PC-9 (cell line): ENCODE data around the gene EMSY. TPM values are rescaled to one million over a fixed set of nuclear protein-coding genes. Genes with fewer than 3 reads are reported as not detected.

ENCODE experiments used
- BruUV-seq: library from RNA; stranded (reverse); fragments of 400-500 nt; replicated peaks from 2 replicates; lab custom pipeline; 2021; lab: Mats Ljungman, UMichigan
- CTCF ChIA-PET: fragments of 300-600 bp; sonication (Branson Sonifier 250); formaldehyde crosslinking; loops from one replicate; lab custom pipeline; 2022; ENCODE audit warnings: antibody characterized with exemption; lab: Charles Lee
- POLR2A ChIA-PET: fragments of 300-600 bp; sonication (Branson Sonifier 250); formaldehyde crosslinking; loops from one replicate; lab custom pipeline; 2022; ENCODE audit warnings: antibody characterized with exemption; ENCODE audit not compliant: unreplicated experiment; lab: Charles Lee
- DNase-seq, 2 experiments: peaks; one replicate each; pipeline versions ENCODE4 v3.0.0 to v3.0.0-alpha.2; 2015 to 2022; ENCODE audit warnings: mixed read lengths in 1 of 2
- H2AFZ ChIP-seq: fragments of 200-600 bp; sonication (generic); 2 replicates; pipeline ENCODE4 v1.8.1; 2017; ENCODE audit warnings: antibody characterized with exemption
- H3F3A ChIP-seq: fragments of 200-600 bp; sonication (generic); 2 replicates; pipeline ENCODE4 v1.8.1; 2017; ENCODE audit warnings: antibody characterized with exemption, mild to moderate bottlenecking, low read depth; ENCODE audit not compliant: insufficient read depth
- H3K27ac ChIP-seq: fragments of 200-600 bp; sonication (generic); 2 replicates; pipeline ENCODE4 v1.6.1; 2016; ENCODE audit warnings: mixed run types
- H3K27me3 ChIP-seq: fragments of 200-600 bp; sonication (generic); 2 replicates; pipeline ENCODE4 v1.6.1; 2016; ENCODE audit warnings: low read depth, mixed run types; ENCODE audit not compliant: insufficient read depth
- H3K36me3 ChIP-seq: fragments of 200-600 bp; sonication (generic); 2 replicates; pipeline ENCODE4 v1.6.1; 2016; ENCODE audit warnings: low read depth, mixed run types
- H3K4me1 ChIP-seq: fragments of 200-600 bp; sonication (generic); replicated peaks from 2 replicates; pipeline ENCODE4 v1.6.1; 2016; ENCODE audit warnings: mixed run types; ENCODE audit not compliant: insufficient read depth
- H3K4me2 ChIP-seq: fragments of 200-600 bp; sonication (generic); 2 replicates; pipeline ENCODE4 v1.6.1; 2017; ENCODE audit warnings: mixed run types
- H3K4me3 ChIP-seq: fragments of 200-600 bp; sonication (generic); 2 replicates; pipeline ENCODE4 v1.6.1; 2016; ENCODE audit warnings: mixed run types
- H3K79me2 ChIP-seq: fragments of 200-600 bp; sonication (generic); 2 replicates; pipeline ENCODE4 v1.6.1; 2017; ENCODE audit warnings: low read depth, mixed run types
- H3K9me2 ChIP-seq: fragments of 200-600 bp; sonication (generic); 2 replicates; pipeline ENCODE4 v1.8.1; 2017; ENCODE audit warnings: mild to moderate bottlenecking; ENCODE audit not compliant: insufficient read depth
- H3K9me3 ChIP-seq: fragments of 200-600 bp; sonication (generic); 2 replicates; pipeline ENCODE4 v1.8.1; 2016; ENCODE audit warnings: low read depth; ENCODE audit not compliant: insufficient read depth
- H4K20me1 ChIP-seq: fragments of 200-600 bp; sonication (generic); 2 replicates; pipeline ENCODE4 v1.8.1; 2017; ENCODE audit not compliant: insufficient read depth
- EZH2 ChIP-seq: fragments of 200-600 bp; sonication (generic); IDR thresholded peaks from 2 replicates; pipeline ENCODE4 v1.8.0; 2017; ENCODE audit warnings: antibody characterized with exemption, low read depth
- intact Hi-C: fragments of 100-400 bp; cut with micrococcal nuclease; formaldehyde crosslinking; loops from one replicate; pipeline ENCODE4 v1.10.0; 2022; ENCODE audit not compliant: unreplicated experiment
- total RNA-seq: library from RNA; stranded (reverse); gene quantifications from 2 replicates; pipeline ENCODE4 v1.2.3, GENCODE V29; 2021
- TF ChIP-seq, protein P1 (sequence below): fragments of 200-600 bp; sonication (generic); conservative IDR thresholded peaks from 2 replicates; pipeline ENCODE4 v1.6.1; 2017; ENCODE audit warnings: mixed run types, antibody characterized with exemption, mild to moderate bottlenecking, moderate library complexity

The EMSY gene
- total RNA-seq, 1 experiment from 2014 or later: 37.4 TPM

DNA sequence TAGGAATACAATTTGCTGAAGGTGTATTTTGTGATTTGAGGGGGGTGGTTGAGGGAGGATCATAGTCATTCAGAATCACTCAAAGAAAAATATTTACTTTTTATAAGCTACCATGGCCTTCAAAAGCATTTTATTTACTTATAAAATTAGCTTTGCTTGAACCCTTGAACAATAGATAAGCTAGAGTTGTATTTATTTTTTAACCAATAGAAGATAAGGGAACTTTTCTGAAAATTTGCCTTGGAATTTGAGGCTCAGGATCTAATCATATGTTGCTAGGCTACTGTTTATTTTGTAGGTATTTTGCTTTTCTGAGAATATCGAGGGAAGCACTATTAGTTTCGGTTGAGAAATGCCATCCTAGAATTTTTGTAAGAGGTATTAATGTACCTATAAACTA, 82.1 kb downstream of the EMSY start:
- intact Hi-C loops: no loop called here
- ChIA-PET POLR2A (no interaction called here), CTCF (no interaction called here)
- H3K4me3 ChIP-seq: no peak overlapping the region
- no peak overlapping the region for H3K27ac ChIP-seq
- H3K9me3 ChIP-seq: no peaks in the 10 kb centered on the region
- H3F3A ChIP-seq: 0 out of 2 replicates have a peak, but pooled peaks cover 3% of the 10 kb centered on the region
- DNase-seq: no peak
- H3K9me2 ChIP-seq: 0 out of 2 replicates have a peak, but pooled peaks cover 3% of the 10 kb centered on the region
- no peak overlapping the region for H3K4me2 ChIP-seq
- no peak for TF ChIP-seq EZH2
- TF ChIP-seq, protein P1, sequence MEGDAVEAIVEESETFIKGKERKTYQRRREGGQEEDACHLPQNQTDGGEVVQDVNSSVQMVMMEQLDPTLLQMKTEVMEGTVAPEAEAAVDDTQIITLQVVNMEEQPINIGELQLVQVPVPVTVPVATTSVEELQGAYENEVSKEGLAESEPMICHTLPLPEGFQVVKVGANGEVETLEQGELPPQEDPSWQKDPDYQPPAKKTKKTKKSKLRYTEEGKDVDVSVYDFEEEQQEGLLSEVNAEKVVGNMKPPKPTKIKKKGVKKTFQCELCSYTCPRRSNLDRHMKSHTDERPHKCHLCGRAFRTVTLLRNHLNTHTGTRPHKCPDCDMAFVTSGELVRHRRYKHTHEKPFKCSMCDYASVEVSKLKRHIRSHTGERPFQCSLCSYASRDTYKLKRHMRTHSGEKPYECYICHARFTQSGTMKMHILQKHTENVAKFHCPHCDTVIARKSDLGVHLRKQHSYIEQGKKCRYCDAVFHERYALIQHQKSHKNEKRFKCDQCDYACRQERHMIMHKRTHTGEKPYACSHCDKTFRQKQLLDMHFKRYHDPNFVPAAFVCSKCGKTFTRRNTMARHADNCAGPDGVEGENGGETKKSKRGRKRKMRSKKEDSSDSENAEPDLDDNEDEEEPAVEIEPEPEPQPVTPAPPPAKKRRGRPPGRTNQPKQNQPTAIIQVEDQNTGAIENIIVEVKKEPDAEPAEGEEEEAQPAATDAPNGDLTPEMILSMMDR: no peak
- H3K27me3 ChIP-seq: no peaks in the 10 kb centered on the region
- no peaks in the 10 kb centered on the region for H4K20me1 ChIP-seq
- no peaks in the 10 kb centered on the region for H3K79me2 ChIP-seq
- H3K4me1 ChIP-seq: no peaks in the 10 kb centered on the region; the same call in 1 of the 2 replicates
- no TSS peak for BruUV-seq
- H2AFZ ChIP-seq: no peak overlapping the region
- H3K36me3 ChIP-seq: 0 out of 2 replicates have a peak, but pooled peaks cover 6% of the 10 kb centered on the region

DNA sequence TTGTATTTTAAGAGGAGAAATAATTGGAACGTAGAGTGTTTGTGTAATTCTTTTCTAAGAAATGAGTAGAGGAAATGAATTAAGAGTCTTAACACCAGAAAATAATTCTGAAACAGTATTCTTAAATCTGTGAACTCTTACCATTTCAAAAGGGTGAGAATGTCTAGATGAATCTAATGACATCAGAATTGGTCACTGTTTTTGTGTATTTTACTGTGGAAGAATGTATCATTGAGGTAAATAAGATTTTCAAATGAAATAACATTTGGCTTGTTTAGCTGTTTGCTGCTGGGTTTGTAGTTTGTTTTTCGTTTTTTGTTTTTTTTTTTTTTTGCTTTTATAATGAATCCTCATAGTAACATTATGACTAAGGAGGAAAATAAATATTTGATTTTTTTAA, 97.6 kb downstream of the EMSY start:
- BruUV-seq: no TSS peak
- Histone ChIP-seq H3K4me1 (no peaks in the 10 kb centered on the region), H3K9me2 (no peaks in the 10 kb centered on the region), H3F3A (no peaks in the 10 kb centered on the region), H3K27ac (no peak overlapping the region), H2AFZ (no peak overlapping the region), H3K79me2 (no peaks in the 10 kb centered on the region), H3K36me3 (peaks cover 13% of the 10 kb centered on the region), H3K27me3 (no peaks in the 10 kb centered on the region), H3K4me2 (no peak overlapping the region), H4K20me1 (no peaks in the 10 kb centered on the region), H3K9me3 (no peaks in the 10 kb centered on the region), H3K4me3 (no peak overlapping the region)
- POLR2A ChIA-PET: no interaction called here
- CTCF ChIA-PET: no interaction called here
- intact Hi-C loops: no loop called here
- DNase-seq: no peak
- TF ChIP-seq, protein P1: no peak
- TF ChIP-seq EZH2: no peak

DNA sequence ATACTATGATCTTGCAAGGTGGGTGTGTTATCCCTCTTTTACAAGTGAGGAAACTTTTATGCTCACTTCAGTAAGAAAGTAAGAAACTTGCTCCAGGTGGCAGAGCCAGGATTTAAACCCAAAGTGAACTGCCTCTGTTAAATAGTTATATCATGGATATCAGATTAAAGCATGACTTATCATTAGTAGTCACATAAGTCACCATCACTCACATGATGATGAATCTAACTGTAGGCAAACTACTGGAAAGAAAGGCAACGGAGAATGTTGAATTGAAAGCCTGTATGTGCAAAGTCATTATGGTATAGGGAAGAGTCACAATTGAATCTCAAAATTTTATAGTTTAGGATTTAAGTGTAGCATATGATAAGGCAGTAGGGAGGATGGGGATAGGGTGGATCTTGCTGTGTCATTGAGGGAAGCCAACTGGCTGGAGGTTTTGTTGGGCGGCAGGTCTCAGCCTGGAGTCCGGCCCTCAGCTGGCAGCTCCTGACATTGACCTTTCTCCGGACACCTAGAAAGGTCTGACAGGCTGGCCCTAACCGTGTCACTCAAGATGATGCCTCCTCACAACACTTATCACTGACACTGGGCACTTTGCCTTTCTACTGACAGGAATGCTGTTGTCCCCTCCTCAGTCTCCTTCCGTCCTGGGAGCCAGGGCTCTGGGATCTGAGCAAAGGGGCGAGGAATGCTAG, 98.3 kb downstream of the EMSY start:
- no peak for TF ChIP-seq EZH2
- TF ChIP-seq, protein P1: no peak
- Histone ChIP-seq H3K4me2 (no peak overlapping the region), H3F3A (no peaks in the 10 kb centered on the region), H3K79me2 (no peaks in the 10 kb centered on the region), H4K20me1 (no peaks in the 10 kb centered on the region), H3K4me3 (no peak overlapping the region), H3K27me3 (no peaks in the 10 kb centered on the region), H3K27ac (no peak overlapping the region), H2AFZ (no peak overlapping the region), H3K4me1 (no peaks in the 10 kb centered on the region), H3K9me2 (no peaks in the 10 kb centered on the region), H3K9me3 (no peaks in the 10 kb centered on the region), H3K36me3 (peaks cover 13% of the 10 kb centered on the region; the same call in 1 of the 2 replicates)
- POLR2A ChIA-PET: no interaction called here
- no TSS peak for BruUV-seq
- intact Hi-C loops: no loop called here
- CTCF ChIA-PET: no interaction called here
- DNase-seq: no peak
